DOHH2 (cell line): ENCODE measurements around the gene SRGAP1.

Source experiments
- EZH2phosphoT487 ChIP-seq: fragments of 200-600 bp; sonication (generic); IDR thresholded peaks from 2 replicates; pipeline ENCODE4 v1.6.1; 2017; ENCODE audit warnings: borderline replicate concordance, mild to moderate bottlenecking, antibody characterized with exemption, low read length, moderate library complexity, mixed read lengths
- TF ChIP-seq, protein P1 (sequence below): fragments of 200-600 bp; sonication (generic); IDR thresholded peaks from one replicate; pipeline ENCODE4 v1.5.1; 2014; ENCODE audit warnings: antibody characterized with exemption, mild to moderate bottlenecking, low read depth, low read length; ENCODE audit not compliant: poor library complexity, severe bottlenecking

DNA sequence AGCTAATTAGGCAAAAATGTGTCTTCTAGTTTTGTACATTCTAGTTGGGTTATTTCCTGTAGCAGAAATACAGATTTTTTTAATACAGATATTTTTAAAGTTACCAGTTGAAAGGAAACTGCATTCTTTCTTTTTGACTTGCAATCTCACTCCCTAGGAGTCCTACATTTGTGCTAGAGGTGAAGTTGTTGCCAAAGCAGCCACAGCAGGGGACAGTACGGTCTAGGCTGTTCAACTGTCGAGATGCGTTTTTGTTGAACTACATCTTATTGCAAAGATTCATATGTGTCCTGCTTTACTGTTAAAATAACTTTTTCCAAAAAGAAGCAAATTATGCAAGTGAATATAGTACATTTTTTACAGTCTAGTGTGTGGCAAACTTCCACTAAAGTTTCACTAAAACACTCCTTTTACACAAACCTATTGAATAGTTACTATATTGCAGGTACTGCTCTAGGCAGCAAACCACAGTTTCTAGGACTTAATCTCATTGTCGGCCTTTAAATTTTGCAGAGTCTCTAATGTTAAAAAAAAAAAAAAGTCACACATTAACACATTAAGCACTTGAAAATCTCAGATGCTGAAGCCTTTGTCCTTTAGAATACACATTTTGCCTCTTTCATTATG, 30.2 kb upstream of the SRGAP1 start:
- TF ChIP-seq, protein P1, sequence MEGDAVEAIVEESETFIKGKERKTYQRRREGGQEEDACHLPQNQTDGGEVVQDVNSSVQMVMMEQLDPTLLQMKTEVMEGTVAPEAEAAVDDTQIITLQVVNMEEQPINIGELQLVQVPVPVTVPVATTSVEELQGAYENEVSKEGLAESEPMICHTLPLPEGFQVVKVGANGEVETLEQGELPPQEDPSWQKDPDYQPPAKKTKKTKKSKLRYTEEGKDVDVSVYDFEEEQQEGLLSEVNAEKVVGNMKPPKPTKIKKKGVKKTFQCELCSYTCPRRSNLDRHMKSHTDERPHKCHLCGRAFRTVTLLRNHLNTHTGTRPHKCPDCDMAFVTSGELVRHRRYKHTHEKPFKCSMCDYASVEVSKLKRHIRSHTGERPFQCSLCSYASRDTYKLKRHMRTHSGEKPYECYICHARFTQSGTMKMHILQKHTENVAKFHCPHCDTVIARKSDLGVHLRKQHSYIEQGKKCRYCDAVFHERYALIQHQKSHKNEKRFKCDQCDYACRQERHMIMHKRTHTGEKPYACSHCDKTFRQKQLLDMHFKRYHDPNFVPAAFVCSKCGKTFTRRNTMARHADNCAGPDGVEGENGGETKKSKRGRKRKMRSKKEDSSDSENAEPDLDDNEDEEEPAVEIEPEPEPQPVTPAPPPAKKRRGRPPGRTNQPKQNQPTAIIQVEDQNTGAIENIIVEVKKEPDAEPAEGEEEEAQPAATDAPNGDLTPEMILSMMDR, result no peak
- TF ChIP-seq EZH2phosphoT487, result no peak
